NCI-H524 treated with DMSO at 0.1 percent for 48 hours (cell line): ENCODE data around the gene FAM120B.
A peak's percentile ranks its signal among the peaks of the same experiment; 100 is the strongest.
"Not testable (repeated sequence)": the region's sequence is repeated elsewhere in the genome, so short reads cannot be mapped to it uniquely, and the experiment has no call there.

Experiments
- DNase-seq: peaks from one replicate; lab custom pipeline; 2025; lab: John Stamatoyannopoulos, UW

Gene FAM120B

GRCh38 chr6:170306324-170307079 lies at the start of gene FAM120B:
FAM120B (plus strand) TSS chr6:170306758; CDS start chr6:170317391, 10,633 bp downstream.
- peak; percentile 67 for DNase-seq

- DNase-seq, result no peak
These were observed 49.2 kb upstream of the FAM120B start for GRCh38 chr6:170257376-170257775.

GRCh38 chr6:170258407-170258806 lies 48.2 kb upstream of the FAM120B start:
- no peak for DNase-seq

GRCh38 chr6:170259278-170259677 lies 47.3 kb upstream of the FAM120B start:
- DNase-seq, result no peak

- no peak for DNase-seq
These were observed 45.9 kb upstream of the FAM120B start for GRCh38 chr6:170260686-170261085.

- DNase-seq, result no peak
These were observed 44.7 kb upstream of the FAM120B start for GRCh38 chr6:170261643-170262488.

GRCh38 chr6:170262489-170263088 lies 44.0 kb upstream of the FAM120B start:
- no peak for DNase-seq

- DNase-seq, result no peak
These were observed 43.1 kb upstream of the FAM120B start for GRCh38 chr6:170263410-170263809.

GRCh38 chr6:170264086-170264485 lies 42.5 kb upstream of the FAM120B start:
- DNase-seq, result no peak

GRCh38 chr6:170264644-170265043 lies 41.9 kb upstream of the FAM120B start:
- DNase-seq, result not testable (repeated sequence)

- DNase-seq, result peak; percentile 25
These were observed 40.9 kb upstream of the FAM120B start for GRCh38 chr6:170265655-170266054.

GRCh38 chr6:170266061-170266825 lies 40.3 kb upstream of the FAM120B start:
- peak; percentile 23 for DNase-seq

GRCh38 chr6:170267688-170268087 lies 38.9 kb upstream of the FAM120B start:
- no peak for DNase-seq

GRCh38 chr6:170268216-170269129 lies 38.1 kb upstream of the FAM120B start:
- DNase-seq, result no peak

GRCh38 chr6:170269151-170269845 lies 37.3 kb upstream of the FAM120B start:
- no peak for DNase-seq

- DNase-seq, result no peak
These were observed 36.6 kb upstream of the FAM120B start for GRCh38 chr6:170269846-170270541.

GRCh38 chr6:170270984-170271593 lies 35.5 kb upstream of the FAM120B start:
- DNase-seq, result no peak

- no peak for DNase-seq
These were observed 34.7 kb upstream of the FAM120B start for GRCh38 chr6:170271771-170272314.
